K562 (cell line): ENCODE data around the gene MARK3. TPM values are rescaled to one million over a fixed set of nuclear protein-coding genes. Genes with fewer than 3 reads are reported as not detected.

Experiments used
- EHMT2 ChIP-seq: fragments of 450-650 bp; IDR thresholded peaks from 2 replicates; pipeline ENCODE4 v1.6.1; 2018; ENCODE audit warnings: antibody characterized with exemption
- EZH2 ChIP-seq: IDR thresholded peaks from 2 replicates; pipeline ENCODE4 v1.6.1; 2012; ENCODE audit warnings: low read depth, mild to moderate bottlenecking, inconsistent platforms, low read length, borderline replicate concordance
- HNRNPK ChIP-seq: fragments of 200-400 bp; formaldehyde crosslinking; IDR thresholded peaks from one replicate; pipeline ENCODE4 v1.6.1; 2018; ENCODE audit warnings: mild to moderate bottlenecking, low read depth, low read length; ENCODE audit not compliant: poor library complexity, severe bottlenecking
- POLR2AphosphoS5 ChIP-seq: IDR thresholded peaks from 2 replicates; pipeline ENCODE4 v1.6.1; 2011; ENCODE audit warnings: mild to moderate bottlenecking, low read depth, low read length, moderate library complexity; ENCODE audit not compliant: control insufficient read depth, insufficient read depth
- RBM15 ChIP-seq: fragments of 200-400 bp; formaldehyde crosslinking; IDR thresholded peaks from 2 replicates; pipeline ENCODE4 v1.6.1; 2018; ENCODE audit warnings: mild to moderate bottlenecking, low read length, moderate library complexity; ENCODE audit not compliant: insufficient read depth
- RCOR1 ChIP-seq, 2 experiments: IDR thresholded peaks; 2 replicates each; pipeline ENCODE4 v1.6.1; 2012; ENCODE audit warnings: low read depth in 2 of 2, low read length in 2 of 2, borderline replicate concordance in 1 of 2, improper control_type of control experiment in 1 of 2
- polyA plus RNA-seq, 8 experiments: library from polyadenylated mRNA; depleted of rRNA in 4 of 8; stranded (reverse) in 5 of 8; unstranded in 3 of 8; fragments of >200 nt; fragmentation: Nextera tagmentation in 2 of 8; fragmentation: Illumina TruSeq in 1 of 8; extraction: Ambion mirVana in 2 of 8; extraction: Trizol in 1 of 8; gene quantifications; 2 replicates each; pipeline versions ENCODE4 v1.2.1 to v1.2.3, GENCODE V29; 2011 to 2014; ENCODE audit warnings: inconsistent platforms in 1 of 8, missing spikeins in 1 of 8
- total RNA-seq, 7 experiments: library from RNA; depleted of rRNA in 6 of 7; stranded (reverse); fragments of >200 nt in 6 of 7; fragmentation: Illumina TruSeq in 2 of 7; extraction: Trizol in 2 of 7; gene quantifications; 2 replicates each; pipeline versions ENCODE4 v1.2.1 to v1.2.3, GENCODE V29; 2011 to 2021; ENCODE audit warnings: low replicate concordance in 1 of 7
- TF ChIP-seq, protein P1 (sequence below): sonication (generic); formaldehyde crosslinking; IDR thresholded peaks from 2 replicates; pipeline ENCODE4 v1.8.1; 2023; ENCODE audit warnings: mild to moderate bottlenecking, missing genetic modification reagents
- TF ChIP-seq, protein P2 (sequence below): fragments of 250-450 bp; sonication (Bioruptor Pico); IDR thresholded peaks from 2 replicates; pipeline ENCODE4 v1.4.0; 2020; ENCODE audit warnings: mild to moderate bottlenecking, moderate library complexity, borderline replicate concordance
- TF ChIP-seq, protein P3 (sequence below), 2 experiments: fragments of 150-350 bp in 1 of 2; IDR thresholded peaks; 2 replicates each; pipeline ENCODE4 v1.6.1; 2012 to 2016; ENCODE audit warnings: low read depth in 2 of 2, low read length in 2 of 2, mild to moderate bottlenecking in 1 of 2, moderate library complexity in 1 of 2
- TF ChIP-seq, protein P4 (sequence below): fragments of 200-800 bp; sonication (Bioruptor generic); IDR thresholded peaks from 2 replicates; pipeline ENCODE4 v1.6.1; 2017; ENCODE audit warnings: missing genetic modification characterization, missing compliant biosample characterization

MARK3 gene
- total and polyA plus RNA-seq, 9 of the 15 experiments (the other 6 are each of a cell fraction or from before 2014, with no cell fraction given), result 10.1 to 68.7 (median 56.3) TPM

DNA sequence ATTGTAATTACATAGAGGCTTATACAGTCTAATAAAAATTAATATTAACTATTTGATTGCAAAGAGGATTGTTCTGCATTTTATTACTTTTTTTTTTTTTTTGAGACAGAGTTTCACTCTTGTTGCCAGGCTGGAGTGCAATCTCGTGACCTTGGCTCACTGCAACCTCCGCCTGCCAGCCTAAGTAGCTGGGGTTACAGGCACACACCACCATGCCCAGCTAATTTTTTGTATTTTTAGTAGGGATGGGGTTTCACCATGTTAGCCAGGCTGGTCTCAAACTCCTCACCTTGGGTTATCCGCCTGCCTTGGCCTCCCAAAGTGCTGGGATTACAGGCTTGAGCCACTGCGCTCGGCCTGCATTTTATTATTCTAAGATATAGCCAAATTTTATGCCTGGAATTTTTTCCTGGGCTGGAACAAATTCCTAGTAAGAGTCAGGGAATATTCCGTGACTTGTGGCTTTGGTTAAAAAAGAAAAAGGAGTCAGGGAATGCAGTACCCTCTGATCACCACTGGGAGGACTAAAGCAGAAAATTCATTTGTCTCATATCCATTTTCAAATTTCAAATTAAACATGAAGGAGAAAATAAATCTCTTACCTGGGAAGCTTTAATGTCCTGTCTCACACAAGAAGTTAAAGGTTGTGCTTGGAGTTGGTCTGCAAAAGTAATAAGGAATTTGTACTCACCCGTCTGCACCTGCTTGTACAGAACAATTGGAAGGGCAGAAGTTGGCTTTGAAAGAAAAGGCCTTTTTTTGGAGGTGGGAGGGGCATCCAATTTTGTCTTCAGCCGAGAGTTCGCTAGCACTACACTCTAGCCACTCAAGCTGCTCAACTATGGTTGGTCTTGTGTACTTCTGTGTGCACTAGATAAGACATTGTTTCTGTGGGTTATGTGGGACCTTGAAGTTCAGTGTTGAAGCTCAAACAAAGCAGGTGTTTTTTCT, 8.7 kb downstream of the MARK3 start (continued):
- no peak for TF ChIP-seq HNRNPK
- TF ChIP-seq POLR2AphosphoS5, result 0 out of 2 replicates have a peak, but pooled peaks have one; percentile 67
- peak; percentile 93 for TF ChIP-seq EHMT2
- TF ChIP-seq EZH2, result no peak
- peak in 1 of 2 experiments; percentile 80; a peak in 3 of 4 replicates for TF ChIP-seq RCOR1 (IDR thresholded peaks at IDR 0.05; ENCODE audit: borderline replicate concordance in 1 of 2, low read depth in 2 of 2, low read length in 2 of 2)
- TF ChIP-seq, protein P1, sequence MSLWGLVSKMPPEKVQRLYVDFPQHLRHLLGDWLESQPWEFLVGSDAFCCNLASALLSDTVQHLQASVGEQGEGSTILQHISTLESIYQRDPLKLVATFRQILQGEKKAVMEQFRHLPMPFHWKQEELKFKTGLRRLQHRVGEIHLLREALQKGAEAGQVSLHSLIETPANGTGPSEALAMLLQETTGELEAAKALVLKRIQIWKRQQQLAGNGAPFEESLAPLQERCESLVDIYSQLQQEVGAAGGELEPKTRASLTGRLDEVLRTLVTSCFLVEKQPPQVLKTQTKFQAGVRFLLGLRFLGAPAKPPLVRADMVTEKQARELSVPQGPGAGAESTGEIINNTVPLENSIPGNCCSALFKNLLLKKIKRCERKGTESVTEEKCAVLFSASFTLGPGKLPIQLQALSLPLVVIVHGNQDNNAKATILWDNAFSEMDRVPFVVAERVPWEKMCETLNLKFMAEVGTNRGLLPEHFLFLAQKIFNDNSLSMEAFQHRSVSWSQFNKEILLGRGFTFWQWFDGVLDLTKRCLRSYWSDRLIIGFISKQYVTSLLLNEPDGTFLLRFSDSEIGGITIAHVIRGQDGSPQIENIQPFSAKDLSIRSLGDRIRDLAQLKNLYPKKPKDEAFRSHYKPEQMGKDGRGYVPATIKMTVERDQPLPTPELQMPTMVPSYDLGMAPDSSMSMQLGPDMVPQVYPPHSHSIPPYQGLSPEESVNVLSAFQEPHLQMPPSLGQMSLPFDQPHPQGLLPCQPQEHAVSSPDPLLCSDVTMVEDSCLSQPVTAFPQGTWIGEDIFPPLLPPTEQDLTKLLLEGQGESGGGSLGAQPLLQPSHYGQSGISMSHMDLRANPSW, result no peak
- TF ChIP-seq, protein P2, sequence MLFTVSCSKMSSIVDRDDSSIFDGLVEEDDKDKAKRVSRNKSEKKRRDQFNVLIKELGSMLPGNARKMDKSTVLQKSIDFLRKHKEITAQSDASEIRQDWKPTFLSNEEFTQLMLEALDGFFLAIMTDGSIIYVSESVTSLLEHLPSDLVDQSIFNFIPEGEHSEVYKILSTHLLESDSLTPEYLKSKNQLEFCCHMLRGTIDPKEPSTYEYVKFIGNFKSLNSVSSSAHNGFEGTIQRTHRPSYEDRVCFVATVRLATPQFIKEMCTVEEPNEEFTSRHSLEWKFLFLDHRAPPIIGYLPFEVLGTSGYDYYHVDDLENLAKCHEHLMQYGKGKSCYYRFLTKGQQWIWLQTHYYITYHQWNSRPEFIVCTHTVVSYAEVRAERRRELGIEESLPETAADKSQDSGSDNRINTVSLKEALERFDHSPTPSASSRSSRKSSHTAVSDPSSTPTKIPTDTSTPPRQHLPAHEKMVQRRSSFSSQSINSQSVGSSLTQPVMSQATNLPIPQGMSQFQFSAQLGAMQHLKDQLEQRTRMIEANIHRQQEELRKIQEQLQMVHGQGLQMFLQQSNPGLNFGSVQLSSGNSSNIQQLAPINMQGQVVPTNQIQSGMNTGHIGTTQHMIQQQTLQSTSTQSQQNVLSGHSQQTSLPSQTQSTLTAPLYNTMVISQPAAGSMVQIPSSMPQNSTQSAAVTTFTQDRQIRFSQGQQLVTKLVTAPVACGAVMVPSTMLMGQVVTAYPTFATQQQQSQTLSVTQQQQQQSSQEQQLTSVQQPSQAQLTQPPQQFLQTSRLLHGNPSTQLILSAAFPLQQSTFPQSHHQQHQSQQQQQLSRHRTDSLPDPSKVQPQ (CRISPR knock-in tag), result no peak
- TF ChIP-seq RBM15, result no peak
- TF ChIP-seq, protein P3, sequence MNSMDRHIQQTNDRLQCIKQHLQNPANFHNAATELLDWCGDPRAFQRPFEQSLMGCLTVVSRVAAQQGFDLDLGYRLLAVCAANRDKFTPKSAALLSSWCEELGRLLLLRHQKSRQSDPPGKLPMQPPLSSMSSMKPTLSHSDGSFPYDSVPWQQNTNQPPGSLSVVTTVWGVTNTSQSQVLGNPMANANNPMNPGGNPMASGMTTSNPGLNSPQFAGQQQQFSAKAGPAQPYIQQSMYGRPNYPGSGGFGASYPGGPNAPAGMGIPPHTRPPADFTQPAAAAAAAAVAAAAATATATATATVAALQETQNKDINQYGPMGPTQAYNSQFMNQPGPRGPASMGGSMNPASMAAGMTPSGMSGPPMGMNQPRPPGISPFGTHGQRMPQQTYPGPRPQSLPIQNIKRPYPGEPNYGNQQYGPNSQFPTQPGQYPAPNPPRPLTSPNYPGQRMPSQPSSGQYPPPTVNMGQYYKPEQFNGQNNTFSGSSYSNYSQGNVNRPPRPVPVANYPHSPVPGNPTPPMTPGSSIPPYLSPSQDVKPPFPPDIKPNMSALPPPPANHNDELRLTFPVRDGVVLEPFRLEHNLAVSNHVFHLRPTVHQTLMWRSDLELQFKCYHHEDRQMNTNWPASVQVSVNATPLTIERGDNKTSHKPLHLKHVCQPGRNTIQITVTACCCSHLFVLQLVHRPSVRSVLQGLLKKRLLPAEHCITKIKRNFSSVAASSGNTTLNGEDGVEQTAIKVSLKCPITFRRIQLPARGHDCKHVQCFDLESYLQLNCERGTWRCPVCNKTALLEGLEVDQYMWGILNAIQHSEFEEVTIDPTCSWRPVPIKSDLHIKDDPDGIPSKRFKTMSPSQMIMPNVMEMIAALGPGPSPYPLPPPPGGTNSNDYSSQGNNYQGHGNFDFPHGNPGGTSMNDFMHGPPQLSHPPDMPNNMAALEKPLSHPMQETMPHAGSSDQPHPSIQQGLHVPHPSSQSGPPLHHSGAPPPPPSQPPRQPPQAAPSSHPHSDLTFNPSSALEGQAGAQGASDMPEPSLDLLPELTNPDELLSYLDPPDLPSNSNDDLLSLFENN (IDR thresholded peaks at IDR 0.05; ENCODE audit: low read depth in 2 of 2, low read length in 2 of 2), result 0 out of 4 replicates have a peak, but pooled peaks of 1 of the 2 experiments have one; percentile 50
- TF ChIP-seq, protein P4, sequence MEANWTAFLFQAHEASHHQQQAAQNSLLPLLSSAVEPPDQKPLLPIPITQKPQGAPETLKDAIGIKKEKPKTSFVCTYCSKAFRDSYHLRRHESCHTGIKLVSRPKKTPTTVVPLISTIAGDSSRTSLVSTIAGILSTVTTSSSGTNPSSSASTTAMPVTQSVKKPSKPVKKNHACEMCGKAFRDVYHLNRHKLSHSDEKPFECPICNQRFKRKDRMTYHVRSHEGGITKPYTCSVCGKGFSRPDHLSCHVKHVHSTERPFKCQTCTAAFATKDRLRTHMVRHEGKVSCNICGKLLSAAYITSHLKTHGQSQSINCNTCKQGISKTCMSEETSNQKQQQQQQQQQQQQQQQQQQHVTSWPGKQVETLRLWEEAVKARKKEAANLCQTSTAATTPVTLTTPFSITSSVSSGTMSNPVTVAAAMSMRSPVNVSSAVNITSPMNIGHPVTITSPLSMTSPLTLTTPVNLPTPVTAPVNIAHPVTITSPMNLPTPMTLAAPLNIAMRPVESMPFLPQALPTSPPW (CRISPR knock-in tag), result peak; percentile 39; the same call in 1 of the 2 replicates
